Peyer's patch (tissue), 4 donors: Measurements from ENCODE around the gene CCDC188.

ENCODE experiments used
- POLR2A ChIP-seq, 2 donors: fragments of 450-650 bp; IDR thresholded peaks; one replicate each; pipeline ENCODE4 v1.5.1; 2017; ENCODE audit warnings: antibody characterized with exemption in 2 of 2, mild to moderate bottlenecking in 2 of 2, moderate library complexity in 2 of 2
- TF ChIP-seq, protein P1 (sequence below), 6 experiments: fragments of 450-650 bp in 4 of 6; fragments of 200-600 bp in 2 of 6; sonication (generic) in 1 of 6; IDR thresholded peaks; one replicate each; pipeline ENCODE4 v1.5.1; 2017 to 2019; ENCODE audit warnings: antibody characterized with exemption in 6 of 6, mild to moderate bottlenecking in 3 of 6, moderate library complexity in 1 of 6

- TF ChIP-seq, protein P1, sequence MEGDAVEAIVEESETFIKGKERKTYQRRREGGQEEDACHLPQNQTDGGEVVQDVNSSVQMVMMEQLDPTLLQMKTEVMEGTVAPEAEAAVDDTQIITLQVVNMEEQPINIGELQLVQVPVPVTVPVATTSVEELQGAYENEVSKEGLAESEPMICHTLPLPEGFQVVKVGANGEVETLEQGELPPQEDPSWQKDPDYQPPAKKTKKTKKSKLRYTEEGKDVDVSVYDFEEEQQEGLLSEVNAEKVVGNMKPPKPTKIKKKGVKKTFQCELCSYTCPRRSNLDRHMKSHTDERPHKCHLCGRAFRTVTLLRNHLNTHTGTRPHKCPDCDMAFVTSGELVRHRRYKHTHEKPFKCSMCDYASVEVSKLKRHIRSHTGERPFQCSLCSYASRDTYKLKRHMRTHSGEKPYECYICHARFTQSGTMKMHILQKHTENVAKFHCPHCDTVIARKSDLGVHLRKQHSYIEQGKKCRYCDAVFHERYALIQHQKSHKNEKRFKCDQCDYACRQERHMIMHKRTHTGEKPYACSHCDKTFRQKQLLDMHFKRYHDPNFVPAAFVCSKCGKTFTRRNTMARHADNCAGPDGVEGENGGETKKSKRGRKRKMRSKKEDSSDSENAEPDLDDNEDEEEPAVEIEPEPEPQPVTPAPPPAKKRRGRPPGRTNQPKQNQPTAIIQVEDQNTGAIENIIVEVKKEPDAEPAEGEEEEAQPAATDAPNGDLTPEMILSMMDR (IDR thresholded peaks at IDR 0.05) = no peak
- no peak for TF ChIP-seq POLR2A (IDR thresholded peaks at IDR 0.05)
Measured at GRCh38 chr22:20129747-20130014, 21.2 kb downstream of the CCDC188 start.
